HG02970 (cell line): ENCODE results near the gene SLC12A9.

Source experiments
- ATAC-seq: cut with Tn5 transposase; IDR thresholded peaks from one replicate; pipeline ENCODE4 v1.9.1; 2021; ENCODE audit warnings: mild to moderate bottlenecking, moderate library complexity, moderate number of reproducible peaks; ENCODE audit not compliant: unreplicated experiment, low FRiP score

Gene SLC12A9

GRCh38 chr7:100880645-100881044, 28.1 kb downstream of the SLC12A9 start:
- no peak for ATAC-seq

- no peak for ATAC-seq
Observed at GRCh38 chr7:100881136-100881535, 28.6 kb downstream of the SLC12A9 start.

- no peak for ATAC-seq
Observed at GRCh38 chr7:100882201-100882600, 29.7 kb downstream of the SLC12A9 start.

DNA sequence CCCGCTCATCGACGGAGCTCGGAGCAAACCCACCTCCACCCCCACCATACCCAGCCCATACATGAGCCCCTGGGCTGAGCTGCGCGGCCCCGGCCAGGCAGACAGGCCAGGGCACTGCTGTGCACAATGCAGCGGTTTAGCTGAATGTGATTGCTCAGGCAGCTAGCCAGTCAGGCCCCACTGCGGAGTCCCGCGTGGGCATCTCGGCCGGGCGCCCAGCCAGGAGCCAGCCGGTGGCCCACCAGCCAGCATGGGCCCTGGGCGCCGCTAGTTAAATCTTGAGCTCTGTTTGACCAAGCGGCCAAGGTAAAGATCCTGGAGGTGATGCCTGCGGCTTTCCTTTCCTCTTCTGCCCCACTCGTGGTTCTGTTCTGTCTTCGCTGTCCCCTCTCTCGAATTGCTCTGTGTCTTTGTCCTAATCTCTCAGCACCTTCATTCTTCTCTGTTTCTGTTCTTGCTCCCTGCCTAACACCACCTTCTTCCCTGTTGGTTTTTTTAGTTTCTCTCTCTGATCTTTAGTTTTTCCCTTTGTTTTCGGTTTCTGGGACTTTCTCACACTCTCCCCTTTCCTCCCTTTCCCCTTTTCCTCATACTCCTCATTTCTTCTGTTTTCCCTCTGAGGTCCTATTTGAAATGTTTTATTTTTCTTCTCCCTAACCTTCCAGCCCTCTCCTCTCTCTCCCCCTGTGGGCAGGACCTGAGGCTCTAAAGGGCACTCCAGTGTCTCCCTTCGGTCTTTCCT, 30.4 kb downstream of the SLC12A9 start:
- ATAC-seq = no peak

DNA sequence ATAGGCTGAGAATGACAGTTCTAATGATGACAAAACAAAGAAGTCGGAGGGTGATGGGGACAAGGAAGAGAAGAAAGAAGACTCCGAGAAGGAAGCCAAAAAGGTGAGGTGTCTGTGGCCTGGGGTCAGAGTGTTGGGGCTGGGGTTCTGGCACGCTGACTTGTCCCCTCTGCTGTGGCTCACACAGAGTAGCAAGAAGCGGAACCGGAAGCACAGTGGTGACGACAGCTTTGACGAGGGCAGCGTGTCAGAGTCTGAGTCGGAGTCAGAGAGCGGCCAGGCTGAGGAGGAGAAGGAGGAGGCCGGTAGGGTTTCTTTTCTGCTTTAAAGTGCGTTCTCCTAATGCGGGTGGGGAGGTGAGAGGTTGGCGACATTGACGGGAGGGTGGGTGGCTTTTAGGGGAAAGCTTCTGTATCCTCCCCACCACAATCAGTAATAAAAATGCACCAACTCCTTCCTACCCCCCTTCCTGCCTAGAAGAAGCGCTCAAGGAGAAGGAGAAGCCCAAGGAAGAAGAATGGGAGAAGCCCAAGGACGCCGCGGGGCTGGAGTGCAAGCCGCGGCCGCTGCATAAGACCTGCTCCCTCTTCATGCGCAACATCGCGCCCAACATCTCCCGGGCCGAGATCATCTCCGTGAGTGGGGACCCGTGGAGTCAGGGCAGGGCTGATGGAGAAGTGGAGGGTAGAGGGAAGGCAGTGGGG, 32.4 kb downstream of the SLC12A9 start:
- ATAC-seq = no peak

DNA sequence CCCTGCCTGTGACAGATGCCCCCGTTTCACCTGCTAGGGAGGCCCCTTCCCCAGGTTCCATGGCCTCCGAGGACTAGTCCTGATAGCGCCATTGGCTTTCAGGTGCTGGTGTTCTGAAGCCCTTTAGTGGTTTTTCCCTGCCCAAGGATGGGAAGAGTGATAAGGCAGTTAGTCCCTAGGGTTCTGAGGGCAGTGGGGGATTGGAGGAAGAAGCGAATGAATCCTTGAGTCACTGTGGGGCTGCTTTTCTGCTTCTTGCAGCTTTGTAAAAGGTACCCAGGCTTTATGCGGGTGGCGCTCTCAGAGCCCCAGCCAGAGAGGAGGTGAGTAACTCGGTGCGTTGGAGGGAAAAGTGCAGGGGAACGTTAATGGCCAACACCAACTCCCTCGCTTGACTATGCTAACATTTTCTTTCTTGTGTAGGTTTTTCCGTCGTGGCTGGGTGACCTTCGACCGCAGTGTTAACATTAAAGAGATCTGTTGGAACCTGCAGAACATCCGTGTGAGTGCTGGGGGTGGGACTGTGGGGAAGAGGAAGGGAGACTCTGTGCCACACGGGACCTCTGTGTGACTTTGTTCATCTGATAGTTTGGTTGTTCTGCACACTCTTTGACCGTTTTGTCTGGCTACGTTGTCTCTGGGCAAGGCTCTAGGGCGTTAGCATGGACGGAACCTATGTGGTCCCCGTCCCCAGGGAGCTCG, 33.1 kb downstream of the SLC12A9 start:
- no peak for ATAC-seq

DNA sequence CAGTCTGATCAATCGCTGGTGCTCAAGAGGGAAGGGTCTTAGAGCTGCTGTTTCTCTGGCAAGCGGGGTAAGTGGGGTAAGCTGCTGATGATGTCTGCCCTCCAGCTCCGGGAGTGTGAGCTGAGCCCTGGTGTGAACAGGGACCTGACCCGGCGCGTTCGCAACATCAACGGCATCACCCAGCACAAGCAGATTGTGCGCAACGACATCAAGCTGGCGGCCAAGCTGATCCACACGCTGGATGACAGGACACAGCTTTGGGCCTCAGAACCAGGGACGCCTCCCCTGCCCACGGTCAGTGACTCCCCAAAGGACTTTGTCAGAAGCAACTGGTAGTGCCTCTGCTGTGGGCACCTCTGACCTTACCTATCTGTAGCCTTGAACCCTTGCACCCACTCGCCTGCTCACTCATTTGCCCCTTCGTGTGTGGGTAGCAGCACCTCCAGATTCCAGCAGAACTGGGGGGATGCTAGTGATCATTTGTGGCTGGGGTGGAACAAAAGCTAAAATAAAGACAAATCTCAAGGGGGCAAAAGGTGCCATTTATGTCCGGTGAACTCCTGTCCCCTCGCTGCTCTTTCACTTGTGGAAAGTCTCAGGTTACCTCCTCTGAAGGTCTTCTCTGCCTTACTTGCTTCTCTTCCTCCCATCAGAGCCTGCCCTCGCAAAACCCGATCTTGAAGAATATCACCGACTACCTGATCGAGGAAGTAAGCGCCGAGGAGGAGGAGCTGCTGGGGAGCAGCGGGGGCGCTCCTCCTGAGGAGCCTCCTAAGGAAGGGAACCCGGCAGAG, 33.8 kb downstream of the SLC12A9 start:
- ATAC-seq = no peak

GRCh38 chr7:100886936-100887515, 34.5 kb downstream of the SLC12A9 start:
- ATAC-seq = no peak

GRCh38 chr7:100887516-100888290, 35.2 kb downstream of the SLC12A9 start:
- ATAC-seq = no peak

DNA sequence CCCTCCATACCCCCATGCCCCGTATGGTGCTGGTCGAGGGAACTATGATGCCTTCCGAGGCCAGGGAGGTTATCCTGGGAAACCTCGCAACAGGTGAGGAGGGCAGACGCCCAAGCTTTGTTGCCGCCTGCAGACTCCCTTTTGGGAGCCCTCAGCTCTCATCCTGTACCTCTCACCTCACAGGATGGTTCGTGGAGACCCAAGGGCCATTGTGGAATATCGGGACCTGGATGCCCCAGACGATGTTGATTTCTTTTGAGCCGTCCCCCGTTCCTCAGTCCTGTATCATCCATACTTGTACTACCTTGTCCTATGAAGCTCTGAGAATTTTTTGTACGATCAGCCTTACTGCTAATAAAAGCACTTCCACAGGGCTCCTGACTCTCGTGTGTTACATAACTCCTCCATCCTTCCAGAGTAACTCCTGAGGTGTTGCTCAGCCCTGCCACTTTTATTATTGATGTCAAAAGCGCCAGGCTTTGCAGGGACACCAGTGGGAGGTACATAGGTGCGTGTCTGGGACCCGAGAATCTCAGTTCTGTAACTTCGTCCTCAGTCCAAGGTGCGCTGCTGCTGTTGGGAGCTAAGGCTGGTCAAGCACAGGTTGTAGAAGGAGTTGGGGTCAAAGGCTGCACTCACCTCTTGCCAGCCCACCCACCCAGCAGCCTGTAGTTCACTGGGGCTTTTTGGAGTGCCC, 35.9 kb downstream of the SLC12A9 start:
- ATAC-seq = no peak

DNA sequence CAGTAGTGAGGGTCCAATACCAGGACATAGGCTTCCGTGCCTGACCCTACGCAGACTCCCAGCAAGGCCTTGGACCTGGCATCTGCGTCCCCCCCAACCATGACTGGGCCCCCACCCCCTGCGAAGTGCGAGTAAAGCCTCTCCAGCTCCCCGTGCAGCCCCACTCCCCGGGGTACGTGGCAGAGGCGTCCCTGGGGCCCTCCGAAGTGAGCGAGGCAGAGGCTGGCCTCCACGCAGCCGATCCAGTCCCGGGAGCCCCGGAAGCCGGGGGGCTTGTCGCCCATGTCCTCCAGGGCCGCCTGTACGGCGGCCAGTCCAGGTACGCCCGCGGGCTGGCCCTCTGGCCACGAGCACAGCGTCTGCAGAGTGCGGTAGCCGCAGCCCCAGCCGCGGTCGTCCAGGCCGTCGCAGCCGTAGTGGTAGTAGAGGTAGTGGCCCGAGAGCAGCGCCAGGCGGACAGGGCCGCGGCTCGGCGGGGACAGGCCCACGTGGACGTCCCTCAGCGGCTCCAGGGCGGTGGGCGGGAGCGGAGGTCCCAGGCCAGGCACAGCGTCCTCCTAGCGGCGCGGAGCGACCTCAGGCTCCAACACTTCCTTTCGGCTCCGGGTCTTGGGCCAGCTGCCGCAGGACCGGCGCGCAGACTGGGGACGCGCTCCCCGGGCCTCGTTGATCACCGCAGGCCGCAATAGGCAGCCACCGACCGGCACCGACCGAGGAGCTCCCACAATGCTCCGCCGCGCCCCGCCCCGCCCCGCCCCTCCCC, 36.7 kb downstream of the SLC12A9 start, which contains the start of gene UFSP1:
UFSP1 (minus strand) TSS at position 728 of the 763 bp plus-strand sequence; CDS start at position 284, 444 bp downstream.
- ATAC-seq = peak; percentile 29

GRCh38 chr7:100890653-100891567, 38.4 kb downstream of the SLC12A9 start:
- no peak for ATAC-seq

- no peak for ATAC-seq
Observed at GRCh38 chr7:100891568-100892247, 39.2 kb downstream of the SLC12A9 start.

GRCh38 chr7:100892364-100893317, 40.1 kb downstream of the SLC12A9 start:
- ATAC-seq = no peak

DNA sequence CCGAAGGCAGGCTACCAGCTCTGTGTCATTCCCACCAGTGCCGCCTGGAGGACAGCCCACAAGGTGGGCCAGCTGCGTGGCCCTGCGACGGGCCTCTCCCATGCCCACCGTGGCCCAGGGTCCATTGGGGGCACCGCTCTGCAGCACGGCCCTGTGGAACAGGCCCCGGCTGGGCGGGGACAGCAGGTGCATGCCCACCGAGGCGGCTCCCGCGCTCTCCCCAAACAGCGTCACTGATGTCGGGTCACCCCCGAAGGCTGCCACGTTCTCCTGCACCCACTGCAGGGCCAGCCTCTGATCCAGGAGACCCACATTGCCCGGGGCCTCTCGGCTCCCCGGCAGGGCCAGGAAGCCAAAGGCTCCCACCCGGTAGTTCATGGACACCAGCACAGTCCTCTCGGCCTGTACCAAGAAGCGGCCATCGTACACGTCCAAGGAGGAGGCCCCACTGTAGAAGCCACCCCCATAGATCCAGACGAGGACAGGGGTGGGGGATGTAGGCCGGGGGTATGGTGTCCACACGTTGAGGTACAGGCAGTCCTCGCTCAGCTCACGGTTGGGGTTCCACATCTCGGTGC, 40.9 kb downstream of the SLC12A9 start:
- no peak for ATAC-seq
